RWPE1 (cell line): ENCODE data around the gene APOBEC2.
A peak's percentile ranks its signal among the peaks of the same experiment; 100 is the strongest.

Experiments
- CTCF ChIA-PET: fragments of 350-600 bp; sonication (Branson Sonifier 250); formaldehyde crosslinking; extraction: SDS; loops from one replicate; lab custom pipeline; 2021; lab: Yijun Ruan, JAX
- POLR2A ChIA-PET: fragments of 400-600 bp; formaldehyde crosslinking; extraction: SDS; loops from one replicate; lab custom pipeline; 2020; ENCODE audit warnings: antibody characterized with exemption; ENCODE audit not compliant: low non-redundant PET; lab: Yijun Ruan, JAX
- DNase-seq: peaks from one replicate; pipeline ENCODE4 v3.0.0; 2012; ENCODE audit warnings: low spot score
- H3K27ac ChIP-seq: fragments of 450-650 bp; 2 replicates; pipeline ENCODE4 v1.5.1; 2017
- TF ChIP-seq, protein P1 (sequence below): fragments of 450-650 bp; conservative IDR thresholded peaks from 2 replicates; pipeline ENCODE4 v1.5.1; 2017; ENCODE audit warnings: low read depth, mild to moderate bottlenecking

Gene APOBEC2

DNA sequence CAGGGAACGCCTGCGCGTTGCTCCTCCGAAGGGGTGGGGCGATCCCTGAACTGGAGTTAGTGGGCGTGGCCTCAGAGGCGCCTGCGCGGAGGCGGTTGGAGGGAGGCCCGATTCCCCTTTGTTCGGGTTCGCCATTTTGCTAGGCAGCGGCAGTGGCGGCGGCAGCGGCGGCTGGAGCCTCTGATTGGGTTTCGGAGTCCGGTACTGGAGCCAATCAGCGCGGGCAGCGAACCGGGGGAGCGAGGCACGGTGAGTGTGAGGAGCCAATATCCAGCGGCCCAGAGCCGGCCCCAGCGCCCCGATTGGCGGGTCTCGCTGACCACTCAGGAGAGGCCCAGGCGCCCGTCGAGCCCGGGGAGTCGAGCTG, 19.8 kb downstream of the APOBEC2 start, which contains the start of gene NFYA:
NFYA (plus strand) TSS at position 139 of the 367 bp plus-strand sequence. CDS start 6,116 bp downstream, outside the sequence.
- ChIA-PET POLR2A (interaction anchor here (0.6 to 1.1 kb wide), 2 partner anchors 27 to 633 kb away, joined by 3 to 4 read pairs; no protein-coding TSS in a partner anchor), CTCF (interaction anchor here (0.7 kb wide), 1 partner anchor 105 kb away, joined by 3 read pairs; no protein-coding TSS in a partner anchor)
- peak; percentile 99 for DNase-seq
- peak within 1 kb of the TSS; percentile 100 for H3K27ac ChIP-seq
- TF ChIP-seq, protein P1, sequence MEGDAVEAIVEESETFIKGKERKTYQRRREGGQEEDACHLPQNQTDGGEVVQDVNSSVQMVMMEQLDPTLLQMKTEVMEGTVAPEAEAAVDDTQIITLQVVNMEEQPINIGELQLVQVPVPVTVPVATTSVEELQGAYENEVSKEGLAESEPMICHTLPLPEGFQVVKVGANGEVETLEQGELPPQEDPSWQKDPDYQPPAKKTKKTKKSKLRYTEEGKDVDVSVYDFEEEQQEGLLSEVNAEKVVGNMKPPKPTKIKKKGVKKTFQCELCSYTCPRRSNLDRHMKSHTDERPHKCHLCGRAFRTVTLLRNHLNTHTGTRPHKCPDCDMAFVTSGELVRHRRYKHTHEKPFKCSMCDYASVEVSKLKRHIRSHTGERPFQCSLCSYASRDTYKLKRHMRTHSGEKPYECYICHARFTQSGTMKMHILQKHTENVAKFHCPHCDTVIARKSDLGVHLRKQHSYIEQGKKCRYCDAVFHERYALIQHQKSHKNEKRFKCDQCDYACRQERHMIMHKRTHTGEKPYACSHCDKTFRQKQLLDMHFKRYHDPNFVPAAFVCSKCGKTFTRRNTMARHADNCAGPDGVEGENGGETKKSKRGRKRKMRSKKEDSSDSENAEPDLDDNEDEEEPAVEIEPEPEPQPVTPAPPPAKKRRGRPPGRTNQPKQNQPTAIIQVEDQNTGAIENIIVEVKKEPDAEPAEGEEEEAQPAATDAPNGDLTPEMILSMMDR, result no peak

DNA sequence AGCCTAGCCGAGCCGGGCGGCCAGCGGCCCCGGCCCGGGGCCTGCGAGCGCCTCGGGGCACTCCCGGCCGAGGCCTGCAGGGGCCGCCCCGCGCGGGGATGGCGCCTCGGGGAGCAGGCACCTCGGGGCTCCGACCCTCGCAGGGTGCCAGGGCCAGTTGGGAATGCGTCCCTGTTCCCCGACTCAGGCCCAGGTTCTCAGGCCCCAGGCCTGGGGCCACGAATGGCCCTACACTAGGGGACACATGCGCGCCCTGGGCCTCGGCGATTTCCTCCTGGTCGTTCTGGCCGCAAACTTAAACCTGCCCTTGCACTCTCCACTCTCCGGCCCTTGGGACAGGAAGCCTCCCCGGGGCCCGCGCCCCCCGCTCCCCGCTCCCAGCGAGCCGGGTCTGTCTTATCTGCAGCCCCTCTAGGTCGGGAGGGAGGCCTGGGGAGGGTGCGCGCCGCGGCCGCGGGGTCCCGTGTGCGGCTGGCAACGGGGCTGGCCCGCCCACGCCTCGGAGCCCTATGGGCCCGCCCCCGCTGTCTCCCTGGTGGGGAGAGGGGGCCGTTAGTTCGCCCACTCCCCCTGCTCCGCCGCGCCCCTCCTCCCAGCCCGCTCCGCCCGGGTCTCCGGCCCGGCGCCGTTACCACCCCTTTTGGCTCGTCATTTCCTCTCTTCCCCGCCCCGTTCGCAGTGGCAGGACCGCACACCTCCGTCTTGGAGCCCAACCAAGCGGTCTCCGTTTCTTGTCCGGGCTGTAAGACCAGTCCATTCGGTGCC, 20.4 kb downstream of the APOBEC2 start:
- ChIA-PET POLR2A (interaction anchor here (1.1 kb wide), 1 partner anchor 28 kb away, joined by 4 read pairs; no protein-coding TSS in a partner anchor), CTCF (no interaction called here)
- H3K27ac ChIP-seq, result peak overlapping the region; percentile 100
- TF ChIP-seq, protein P1, result peak; percentile 28; the same call in 1 of the 2 replicates
- peak; percentile 81 for DNase-seq

DNA sequence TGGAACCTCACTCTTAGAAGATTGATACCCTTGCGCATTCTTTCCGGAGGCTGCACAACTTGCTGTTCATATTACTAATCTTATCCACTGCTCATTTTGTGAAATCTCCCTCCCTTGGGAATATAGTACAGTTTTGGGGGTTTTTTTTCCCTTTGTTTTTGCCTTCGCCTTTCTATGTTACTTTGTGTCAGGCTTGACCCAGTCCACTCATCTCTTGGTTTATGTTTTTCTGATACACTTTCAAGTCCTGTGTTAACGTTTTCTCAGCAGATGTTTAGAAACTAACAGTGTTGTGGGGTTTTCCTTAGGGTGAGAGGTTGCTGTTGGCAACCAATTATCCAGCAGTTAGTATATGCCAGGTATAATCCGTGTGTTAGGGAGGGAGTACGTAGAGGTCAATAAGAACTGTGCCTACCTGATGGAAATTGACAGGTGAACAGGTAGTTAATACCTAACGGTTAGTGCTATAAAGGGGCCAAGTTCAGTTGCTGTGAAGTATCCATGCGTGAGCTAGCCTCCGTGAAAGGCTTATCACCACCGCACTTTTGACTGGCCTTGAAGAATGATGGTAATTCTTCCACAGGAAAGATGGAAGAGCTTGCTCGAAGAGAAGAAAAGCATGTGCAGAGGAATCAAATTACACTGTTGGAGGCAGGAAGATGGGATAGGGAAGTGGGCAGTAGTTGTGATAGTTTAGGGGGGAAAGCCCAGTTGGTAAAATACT, 21.1 kb downstream of the APOBEC2 start:
- ChIA-PET CTCF (interaction anchor here (2.1 kb wide), 1 partner anchor 46 kb away, joined by 7 read pairs; no protein-coding TSS in a partner anchor), POLR2A (no interaction called here)
- TF ChIP-seq, protein P1, result no peak
- peak overlapping the region; percentile 100 for H3K27ac ChIP-seq
- peak; percentile 5 for DNase-seq

DNA sequence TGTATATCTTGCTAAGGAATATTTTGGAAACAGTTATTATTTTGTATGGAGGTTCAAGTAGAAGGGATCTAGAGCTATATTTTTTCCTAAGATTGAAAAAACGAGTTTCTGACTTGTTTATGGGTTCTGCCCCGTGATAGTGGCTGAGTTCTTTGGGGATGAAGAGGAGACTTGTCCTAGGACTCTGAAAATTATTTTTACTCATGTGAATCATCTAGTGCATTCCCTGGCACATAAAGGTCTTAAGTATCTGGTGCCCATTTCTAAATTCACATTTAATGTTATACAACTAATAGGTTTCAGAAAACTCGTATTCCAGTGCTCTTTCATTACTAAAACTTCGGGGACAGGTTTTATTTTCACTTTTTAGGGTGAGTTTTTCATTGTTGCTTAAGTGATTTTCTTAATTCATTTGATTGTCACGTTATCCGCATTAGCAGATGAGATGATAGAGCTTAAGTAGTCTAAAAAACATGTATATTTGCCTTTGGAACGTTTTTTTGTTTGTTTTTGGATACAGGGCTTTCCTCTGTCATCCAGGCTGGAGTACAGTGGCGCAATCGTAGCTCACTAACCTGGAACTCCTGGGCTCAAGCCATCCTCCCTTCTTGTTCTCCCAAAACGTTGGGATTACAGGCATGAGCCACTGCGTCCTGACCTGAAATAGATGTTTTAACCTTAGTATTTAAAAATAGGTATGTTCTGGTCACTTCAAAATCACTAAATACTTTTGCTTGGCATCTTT, 21.9 kb downstream of the APOBEC2 start:
- CTCF ChIA-PET, result interaction anchor here (0.6 to 2.1 kb wide), 3 partner anchors 47 to 1235 kb away, joined by 3 to 7 read pairs (median 6); no protein-coding TSS in a partner anchor
- H3K27ac ChIP-seq, result no peak overlapping the region
- TF ChIP-seq, protein P1, result no peak
- POLR2A ChIA-PET, result no interaction called here
- no peak for DNase-seq

DNA sequence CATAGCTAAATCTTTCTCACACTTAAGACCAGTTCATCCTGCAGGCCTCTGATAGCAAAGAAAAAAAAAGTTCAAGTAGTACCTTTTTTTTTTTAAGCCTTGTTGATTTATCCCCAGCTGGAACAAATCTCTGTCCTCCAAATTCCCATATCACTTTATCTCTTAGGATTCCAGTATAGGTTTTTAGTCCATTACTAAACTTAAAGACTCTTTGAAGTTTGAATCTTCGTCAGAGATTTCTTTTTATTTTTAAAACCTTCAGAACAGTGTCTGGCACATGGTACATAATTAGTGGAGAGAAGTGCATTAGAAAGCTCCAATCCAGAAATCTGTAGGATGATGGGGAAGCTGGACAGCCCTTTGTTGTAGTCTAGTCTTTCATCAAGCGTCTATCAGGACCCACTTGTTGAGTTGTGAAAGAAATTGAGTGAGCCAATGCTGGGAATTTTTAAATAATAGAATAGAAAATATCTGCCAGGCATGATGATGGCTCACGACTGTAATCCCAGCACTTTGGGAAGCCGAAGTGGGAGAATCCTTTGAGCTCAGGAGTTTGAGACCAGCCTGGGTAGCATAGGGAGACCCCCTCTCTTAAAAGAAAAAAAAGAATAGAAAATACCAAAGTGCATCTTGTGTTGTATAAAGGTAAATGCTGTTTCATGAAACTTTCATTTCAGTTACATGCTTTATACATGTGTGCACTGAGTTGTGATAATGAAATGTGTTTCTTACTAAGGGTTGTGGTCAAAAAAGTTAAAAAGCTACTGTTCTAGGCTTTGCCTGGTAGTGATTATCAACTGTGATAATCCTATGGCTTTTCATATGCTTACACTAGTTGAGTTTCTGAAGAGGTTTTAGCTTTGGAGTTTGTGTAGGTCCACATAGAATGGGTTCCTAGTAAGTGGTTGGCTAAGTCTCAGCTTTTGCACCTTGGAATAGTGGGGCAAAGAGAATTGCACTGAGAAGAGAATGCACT, 22.9 kb downstream of the APOBEC2 start:
- TF ChIP-seq, protein P1, result no peak
- H3K27ac ChIP-seq, result no peak overlapping the region
- POLR2A ChIA-PET, result no interaction called here
- DNase-seq, result no peak
- CTCF ChIA-PET, result interaction anchor here (2.1 kb wide), 1 partner anchor 48 kb away, joined by 7 read pairs; no protein-coding TSS in a partner anchor
